Ishikawa (cell line): ENCODE data around the gene POLR1D.

Source experiments
- CREB1 ChIP-seq: IDR thresholded peaks from 2 replicates; pipeline ENCODE4 v1.6.1; 2012; ENCODE audit warnings: low read depth
- EGR1 ChIP-seq: IDR thresholded peaks from 2 replicates; pipeline ENCODE4 v1.6.1; 2012
- EP300 ChIP-seq: IDR thresholded peaks from 2 replicates; pipeline ENCODE4 v1.6.1; 2012; ENCODE audit warnings: borderline replicate concordance
- FOXM1 ChIP-seq: IDR thresholded peaks from 2 replicates; pipeline ENCODE4 v1.6.1; 2012; ENCODE audit warnings: low read depth, borderline replicate concordance
- NFIC ChIP-seq: IDR thresholded peaks from 2 replicates; pipeline ENCODE4 v1.6.1; 2012
- RAD21 ChIP-seq: IDR thresholded peaks from 2 replicates; pipeline ENCODE4 v1.6.1; 2012; ENCODE audit warnings: low read depth
- TAF1 ChIP-seq: IDR thresholded peaks from 2 replicates; pipeline ENCODE4 v1.6.1; 2012; ENCODE audit warnings: low read depth, mild to moderate bottlenecking
- TEAD4 ChIP-seq: IDR thresholded peaks from 2 replicates; pipeline ENCODE4 v1.6.1; 2012
- USF1 ChIP-seq: IDR thresholded peaks from 2 replicates; pipeline ENCODE4 v1.6.1; 2012
- TF ChIP-seq, protein P1 (sequence below): IDR thresholded peaks from 2 replicates; pipeline ENCODE4 v1.6.1; 2012; ENCODE audit warnings: low read depth, mild to moderate bottlenecking
- TF ChIP-seq, protein P2 (sequence below): IDR thresholded peaks from 2 replicates; pipeline ENCODE4 v1.6.1; 2012

DNA sequence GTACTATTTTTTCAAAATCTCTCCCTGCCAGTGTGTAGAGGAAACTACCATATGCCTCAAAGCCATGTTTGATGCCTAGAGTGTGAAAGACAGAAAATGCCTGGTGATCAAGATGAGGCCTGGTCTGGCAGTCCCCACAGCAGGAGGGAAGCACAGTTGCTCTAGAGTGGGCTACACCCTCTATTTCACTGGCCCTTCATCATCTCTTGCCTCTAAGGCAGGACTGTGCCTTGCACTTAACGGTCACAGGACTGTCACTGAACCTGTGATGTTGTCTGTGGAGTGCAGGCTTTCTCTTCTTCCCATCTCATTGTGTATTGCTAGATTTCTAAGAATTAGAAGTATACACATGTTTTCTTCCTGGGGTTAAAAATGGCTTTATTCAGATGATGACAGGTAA, 16.3 kb downstream of the POLR1D start:
- TF ChIP-seq EGR1 = no peak
- TF ChIP-seq, protein P1, sequence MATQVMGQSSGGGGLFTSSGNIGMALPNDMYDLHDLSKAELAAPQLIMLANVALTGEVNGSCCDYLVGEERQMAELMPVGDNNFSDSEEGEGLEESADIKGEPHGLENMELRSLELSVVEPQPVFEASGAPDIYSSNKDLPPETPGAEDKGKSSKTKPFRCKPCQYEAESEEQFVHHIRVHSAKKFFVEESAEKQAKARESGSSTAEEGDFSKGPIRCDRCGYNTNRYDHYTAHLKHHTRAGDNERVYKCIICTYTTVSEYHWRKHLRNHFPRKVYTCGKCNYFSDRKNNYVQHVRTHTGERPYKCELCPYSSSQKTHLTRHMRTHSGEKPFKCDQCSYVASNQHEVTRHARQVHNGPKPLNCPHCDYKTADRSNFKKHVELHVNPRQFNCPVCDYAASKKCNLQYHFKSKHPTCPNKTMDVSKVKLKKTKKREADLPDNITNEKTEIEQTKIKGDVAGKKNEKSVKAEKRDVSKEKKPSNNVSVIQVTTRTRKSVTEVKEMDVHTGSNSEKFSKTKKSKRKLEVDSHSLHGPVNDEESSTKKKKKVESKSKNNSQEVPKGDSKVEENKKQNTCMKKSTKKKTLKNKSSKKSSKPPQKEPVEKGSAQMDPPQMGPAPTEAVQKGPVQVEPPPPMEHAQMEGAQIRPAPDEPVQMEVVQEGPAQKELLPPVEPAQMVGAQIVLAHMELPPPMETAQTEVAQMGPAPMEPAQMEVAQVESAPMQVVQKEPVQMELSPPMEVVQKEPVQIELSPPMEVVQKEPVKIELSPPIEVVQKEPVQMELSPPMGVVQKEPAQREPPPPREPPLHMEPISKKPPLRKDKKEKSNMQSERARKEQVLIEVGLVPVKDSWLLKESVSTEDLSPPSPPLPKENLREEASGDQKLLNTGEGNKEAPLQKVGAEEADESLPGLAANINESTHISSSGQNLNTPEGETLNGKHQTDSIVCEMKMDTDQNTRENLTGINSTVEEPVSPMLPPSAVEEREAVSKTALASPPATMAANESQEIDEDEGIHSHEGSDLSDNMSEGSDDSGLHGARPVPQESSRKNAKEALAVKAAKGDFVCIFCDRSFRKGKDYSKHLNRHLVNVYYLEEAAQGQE = no peak
- TF ChIP-seq, protein P2, sequence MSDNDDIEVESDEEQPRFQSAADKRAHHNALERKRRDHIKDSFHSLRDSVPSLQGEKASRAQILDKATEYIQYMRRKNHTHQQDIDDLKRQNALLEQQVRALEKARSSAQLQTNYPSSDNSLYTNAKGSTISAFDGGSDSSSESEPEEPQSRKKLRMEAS = no peak
- TF ChIP-seq CREB1 = no peak
- TF ChIP-seq TAF1 = no peak
- TF ChIP-seq RAD21 = no peak
- no peak for TF ChIP-seq FOXM1
- no peak for TF ChIP-seq USF1
- no peak for TF ChIP-seq TEAD4
- TF ChIP-seq NFIC = no peak
- TF ChIP-seq EP300 = no peak
